ENCODE results near the gene TRIM6.
"Not testable (repeated sequence)": the region's sequence is repeated elsewhere in the genome, so short reads cannot be mapped to it uniquely, and the experiment has no call there.

The TRIM6 gene

GRCh38 chr11:5603326-5603725 lies 6.9 kb downstream of the TRIM6 start:
- no peak for DNase-seq (ENCODE audit: low read depth in 1 of 2, low spot score in 1 of 2)

DNA sequence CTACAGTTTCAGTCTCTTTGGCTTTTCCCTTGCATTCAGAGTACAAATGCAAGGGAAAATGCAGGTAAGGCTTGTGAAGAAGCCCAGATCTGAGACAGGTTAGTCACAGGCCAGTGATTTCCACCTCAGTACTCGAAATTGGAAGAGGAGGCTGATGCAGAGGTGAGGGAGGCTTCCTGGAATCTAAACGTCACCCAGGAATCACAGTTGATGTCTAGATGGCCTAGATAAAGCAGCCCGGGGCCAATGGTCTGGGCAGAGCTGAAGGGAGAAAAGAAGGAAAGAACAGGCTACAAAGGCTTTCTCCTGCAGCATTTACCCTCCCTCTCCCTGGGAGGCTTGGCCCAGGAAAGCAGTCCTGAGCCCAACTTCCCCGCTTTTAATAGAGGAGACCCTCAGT lies 8.5 kb downstream of the TRIM6 start:
- no peak for DNase-seq (ENCODE audit: low read depth in 1 of 2, low spot score in 1 of 2)

GRCh38 chr11:5605849-5606248 lies 9.4 kb downstream of the TRIM6 start:
- DNase-seq (ENCODE audit: low read depth in 1 of 2, low spot score in 1 of 2), result no peak

DNA sequence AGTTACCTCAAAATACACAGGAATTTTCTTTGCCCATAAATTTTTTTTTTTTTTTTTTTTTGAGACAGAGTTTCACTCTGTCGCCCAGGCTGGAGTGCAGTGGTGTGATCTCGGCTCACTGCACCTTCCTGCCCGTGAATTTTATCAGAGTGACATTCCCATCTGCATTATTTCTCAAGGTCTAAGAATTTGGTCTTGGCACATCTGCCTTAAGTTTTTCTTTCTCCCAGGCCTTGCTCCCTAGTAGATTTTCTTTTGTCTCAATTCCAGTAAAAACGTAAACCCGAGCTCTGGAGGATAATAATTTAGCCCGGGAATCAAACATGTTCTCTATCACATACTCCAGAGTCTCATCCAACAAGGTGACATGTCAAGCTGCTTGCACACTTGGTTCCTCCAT lies 12.4 kb downstream of the TRIM6 start:
- no peak for DNase-seq (ENCODE audit: low read depth in 1 of 2, low spot score in 1 of 2)

DNA sequence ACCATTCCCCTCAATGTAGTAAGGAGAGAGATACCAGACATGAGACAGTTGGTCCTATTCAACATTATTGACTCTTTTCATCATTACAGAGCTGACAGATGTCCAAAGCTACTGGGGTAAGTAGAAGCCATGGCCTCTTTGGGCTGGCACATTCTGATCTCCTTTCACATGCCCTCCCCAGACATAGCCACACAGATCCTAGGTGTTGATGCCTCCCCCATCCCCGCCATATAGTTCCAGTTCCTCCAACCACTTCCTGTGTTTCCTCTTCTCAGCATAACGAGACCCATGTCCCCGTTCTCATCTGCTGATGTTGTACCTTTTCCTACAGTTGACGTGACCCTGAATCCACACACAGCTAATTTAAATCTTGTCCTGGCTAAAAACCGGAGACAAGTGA lies 14.0 kb downstream of the TRIM6 start:
- DNase-seq (ENCODE audit: low read depth in 1 of 2, low spot score in 1 of 2), result no peak

DNA sequence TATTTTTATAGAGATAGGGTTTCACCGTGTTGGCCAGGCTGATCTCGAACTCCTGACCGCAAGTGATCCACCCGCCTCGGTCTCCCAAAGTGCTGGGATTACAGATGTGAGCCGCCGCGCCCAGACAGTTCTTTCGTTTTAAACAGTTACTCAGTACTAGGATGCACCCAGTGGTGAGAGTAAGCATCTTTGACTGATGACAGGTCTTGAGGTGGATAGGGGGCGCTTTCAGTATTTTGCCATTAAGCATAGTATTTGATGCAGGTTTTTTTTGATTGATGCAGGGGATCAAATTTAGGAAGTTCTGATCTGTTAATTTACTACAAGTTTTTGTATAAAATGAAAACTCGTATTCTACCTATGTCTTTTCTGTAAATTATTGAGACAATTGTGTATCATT lies 15.2 kb downstream of the TRIM6 start:
- no peak for DNase-seq (ENCODE audit: low read depth in 1 of 2, low spot score in 1 of 2)

- no peak for DNase-seq (ENCODE audit: low read depth in 1 of 2, low spot score in 1 of 2)
Observed at GRCh38 chr11:5618807-5619206, 22.4 kb downstream of the TRIM6 start.

DNA sequence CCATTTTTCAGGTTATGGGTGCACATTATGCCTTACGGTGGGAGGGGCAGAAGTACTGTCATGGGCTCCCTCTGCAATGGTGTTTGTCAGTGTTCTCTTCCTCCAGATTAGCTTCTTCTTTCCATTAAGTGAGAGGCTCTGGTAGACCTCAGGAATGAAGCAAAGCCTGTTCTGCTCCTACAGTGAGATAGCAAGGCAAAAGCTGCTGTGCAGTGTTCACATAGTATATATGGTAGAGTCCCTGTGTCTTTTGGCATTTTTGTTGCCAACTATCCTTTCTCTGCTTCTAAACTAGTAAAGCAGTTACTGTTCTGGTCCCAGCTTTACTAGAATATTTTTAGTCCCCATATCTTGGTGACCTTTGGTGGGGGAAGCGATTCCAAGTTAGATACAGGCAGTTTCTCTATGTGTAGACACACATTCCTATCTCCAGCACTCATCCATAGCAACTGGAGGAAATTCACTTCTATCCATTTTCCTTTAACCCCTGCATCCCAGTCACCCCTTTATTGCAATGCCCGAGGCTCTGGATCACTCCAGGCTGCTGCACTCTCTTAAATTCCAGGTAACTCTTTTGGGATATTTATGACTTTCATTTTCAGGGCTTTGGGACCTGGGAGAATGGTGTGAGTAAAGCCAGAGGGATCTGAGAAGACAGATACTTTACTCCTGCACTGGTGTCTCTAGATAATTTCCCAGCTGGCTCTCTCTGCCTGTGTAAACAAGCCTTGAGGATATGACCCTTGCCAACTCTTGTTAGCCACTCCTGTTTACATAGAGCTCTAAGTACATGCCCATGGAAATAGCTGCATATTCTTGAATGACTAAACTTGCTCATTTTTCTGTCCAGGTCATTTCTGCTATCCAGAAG lies 24.4 kb downstream of the TRIM6 start:
- no peak for DNase-seq (ENCODE audit: low read depth in 1 of 2, low spot score in 1 of 2)

- no peak for DNase-seq (ENCODE audit: low read depth in 1 of 2, low spot score in 1 of 2)
Observed at GRCh38 chr11:5621580-5621979, 25.1 kb downstream of the TRIM6 start.

- DNase-seq (ENCODE audit: low read depth in 1 of 2, low spot score in 1 of 2), result no peak
Observed at GRCh38 chr11:5622802-5623201, 26.4 kb downstream of the TRIM6 start.

- peak in 1 of 2 donors; percentile 21 for DNase-seq (ENCODE audit: low read depth in 1 of 2, low spot score in 1 of 2)
Observed at GRCh38 chr11:5624489-5625279, 28.2 kb downstream of the TRIM6 start, which contains the start of gene TRIM34. Gene TRIM34 (plus strand): TSS chr11:5625001. CDS start chr11:5632332, 7,331 bp downstream.

DNA sequence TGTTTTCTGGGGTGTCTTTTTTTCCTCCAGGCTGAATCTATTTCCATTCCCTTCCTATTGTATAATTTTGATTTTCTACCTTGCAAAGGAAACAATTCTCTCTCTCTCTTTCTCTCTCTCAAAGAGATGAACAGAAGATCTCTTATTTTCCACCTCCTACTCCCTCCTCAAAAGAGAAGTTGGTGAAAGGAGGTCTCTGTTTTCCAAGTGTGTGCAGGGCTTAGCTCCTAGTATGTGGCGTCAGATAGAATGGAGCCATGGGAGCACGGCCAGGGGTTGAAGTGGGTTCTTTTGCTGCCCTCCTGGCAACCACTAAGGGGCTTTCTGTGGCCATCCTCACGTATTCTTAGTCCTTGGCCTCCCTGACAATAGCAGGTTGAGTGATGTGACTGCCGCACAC lies 28.8 kb downstream of the TRIM6 start:
- DNase-seq (ENCODE audit: low read depth in 1 of 2, low spot score in 1 of 2), result no peak

GRCh38 chr11:5626196-5626595 lies 29.8 kb downstream of the TRIM6 start:
- no peak for DNase-seq (ENCODE audit: low read depth in 1 of 2, low spot score in 1 of 2)

DNA sequence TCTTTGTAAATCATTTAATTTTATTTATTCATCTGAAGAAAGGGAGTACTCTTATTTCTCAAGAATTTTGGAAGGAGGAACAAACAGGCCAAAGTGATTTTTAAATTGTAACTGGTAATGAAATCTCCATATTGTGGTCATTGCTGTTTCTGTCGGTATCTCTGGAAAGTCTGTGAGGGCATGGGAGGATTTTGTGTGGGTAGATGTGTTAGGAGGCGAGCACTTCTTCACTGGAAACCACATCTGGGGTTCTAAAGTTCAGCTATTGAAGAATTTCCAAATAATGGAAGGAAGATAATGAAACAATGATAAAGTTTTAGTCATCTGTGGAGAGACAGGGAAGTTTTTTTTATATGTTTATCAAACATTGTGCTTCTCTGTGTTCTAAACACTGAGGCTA lies 35.0 kb downstream of the TRIM6 start:
- no peak for DNase-seq (ENCODE audit: low read depth in 1 of 2, low spot score in 1 of 2)

GRCh38 chr11:5631969-5632635 lies 35.7 kb downstream of the TRIM6 start:
- DNase-seq (ENCODE audit: low read depth in 1 of 2, low spot score in 1 of 2), result no peak

- DNase-seq (ENCODE audit: low read depth in 1 of 2, low spot score in 1 of 2), result no peak
Observed at GRCh38 chr11:5639953-5640352, 43.5 kb downstream of the TRIM6 start.

DNA sequence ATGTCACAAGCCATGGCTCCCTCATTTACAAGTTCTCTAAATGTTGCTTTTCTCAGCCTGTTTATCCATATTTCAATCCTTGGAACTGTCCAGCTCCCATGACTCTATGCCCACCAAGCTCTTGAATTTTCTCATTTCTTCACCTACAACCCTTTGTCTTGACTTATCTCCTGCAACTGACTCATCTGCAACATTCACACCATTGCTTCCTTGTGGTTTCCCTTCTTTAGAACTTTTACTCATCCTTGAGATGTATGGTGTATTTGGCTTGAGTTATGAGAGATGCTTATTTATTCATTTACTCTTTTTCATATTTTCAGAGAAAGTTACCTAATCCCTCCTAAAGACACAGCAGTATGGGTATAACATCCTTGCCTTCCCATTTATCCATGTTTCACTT lies 47.1 kb downstream of the TRIM6 start:
- no peak for DNase-seq (ENCODE audit: low read depth in 1 of 2, low spot score in 1 of 2)

GRCh38 chr11:5646139-5646538 lies 49.7 kb downstream of the TRIM6 start:
- no peak for DNase-seq (ENCODE audit: low read depth in 1 of 2, low spot score in 1 of 2)

DNA sequence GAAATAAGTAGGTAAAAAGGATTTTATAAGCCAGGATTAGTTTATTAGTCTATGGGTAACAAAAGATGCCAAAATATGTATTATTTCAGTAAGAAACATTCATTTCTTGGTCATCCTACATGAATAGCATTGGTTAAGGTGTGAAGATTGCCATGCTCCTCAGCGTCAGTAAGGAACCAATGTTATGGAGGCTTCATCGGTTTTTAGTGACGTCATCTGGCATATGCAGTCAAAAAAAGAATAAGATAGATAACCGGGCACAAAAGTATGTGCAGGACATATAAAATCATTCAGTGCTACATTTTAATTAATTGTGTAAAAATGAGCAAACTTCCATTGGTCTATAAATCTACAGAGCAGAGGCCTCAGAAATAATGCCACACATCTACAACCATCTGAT lies 59.0 kb downstream of the TRIM6 start:
- no peak for DNase-seq (ENCODE audit: low read depth in 1 of 2, low spot score in 1 of 2)

- not testable (repeated sequence) for DNase-seq (ENCODE audit: low read depth in 1 of 2, low spot score in 1 of 2)
Observed at GRCh38 chr11:5656956-5657355, 60.5 kb downstream of the TRIM6 start.

- DNase-seq (ENCODE audit: low read depth in 1 of 2, low spot score in 1 of 2), result no peak
Observed at GRCh38 chr11:5658318-5658717, 61.9 kb downstream of the TRIM6 start.

Data from activated T-helper 1 cell treated with anti-CD3 and anti-CD28 coated beads, Interleukin-2, amount 50 U/mL, for 16 hours (primary cell).